ENCODE results near the gene COX4I2.
"Not testable (repeated sequence)": the region's sequence is repeated elsewhere in the genome, so short reads cannot be mapped to it uniquely, and the experiment has no call there.

- TF ChIP-seq, protein P1, sequence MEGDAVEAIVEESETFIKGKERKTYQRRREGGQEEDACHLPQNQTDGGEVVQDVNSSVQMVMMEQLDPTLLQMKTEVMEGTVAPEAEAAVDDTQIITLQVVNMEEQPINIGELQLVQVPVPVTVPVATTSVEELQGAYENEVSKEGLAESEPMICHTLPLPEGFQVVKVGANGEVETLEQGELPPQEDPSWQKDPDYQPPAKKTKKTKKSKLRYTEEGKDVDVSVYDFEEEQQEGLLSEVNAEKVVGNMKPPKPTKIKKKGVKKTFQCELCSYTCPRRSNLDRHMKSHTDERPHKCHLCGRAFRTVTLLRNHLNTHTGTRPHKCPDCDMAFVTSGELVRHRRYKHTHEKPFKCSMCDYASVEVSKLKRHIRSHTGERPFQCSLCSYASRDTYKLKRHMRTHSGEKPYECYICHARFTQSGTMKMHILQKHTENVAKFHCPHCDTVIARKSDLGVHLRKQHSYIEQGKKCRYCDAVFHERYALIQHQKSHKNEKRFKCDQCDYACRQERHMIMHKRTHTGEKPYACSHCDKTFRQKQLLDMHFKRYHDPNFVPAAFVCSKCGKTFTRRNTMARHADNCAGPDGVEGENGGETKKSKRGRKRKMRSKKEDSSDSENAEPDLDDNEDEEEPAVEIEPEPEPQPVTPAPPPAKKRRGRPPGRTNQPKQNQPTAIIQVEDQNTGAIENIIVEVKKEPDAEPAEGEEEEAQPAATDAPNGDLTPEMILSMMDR (IDR thresholded peaks at IDR 0.05; ENCODE audit: borderline replicate concordance, extremely low read depth, low read length, poor library complexity, severe bottlenecking), result not testable (repeated sequence)
- TF ChIP-seq EZH2 (IDR thresholded peaks at IDR 0.05; ENCODE audit: borderline replicate concordance, low read depth, low read length, severe bottlenecking), result not testable (repeated sequence)
Observed at GRCh38 chr20:31648104-31648503, 10.4 kb downstream of the COX4I2 start.

All from DND-41 (cell line).